LHCN-M2 (cell line): ENCODE data around the gene ZFHX3. TPM values are rescaled to one million over a fixed set of nuclear protein-coding genes. Genes with fewer than 3 reads are reported as not detected.
A peak's percentile ranks its signal among the peaks of the same experiment; 100 is the strongest.

Experiments
- DNase-seq: peaks from one replicate; pipeline ENCODE4 v3.0.0-alpha.2; 2012; ENCODE audit warnings: low read depth
- total RNA-seq: library from RNA; depleted of rRNA; stranded (reverse); fragments of >200 nt; gene quantifications from 2 replicates; pipeline ENCODE4 v1.2.3, GENCODE V29; 2014

The ZFHX3 gene
- total RNA-seq, 1 experiment from 2014 or later, result 5.1 TPM

- no peak for DNase-seq
Observed at GRCh38 chr16:72974142-72974769, 73.7 kb downstream of the ZFHX3 start.

GRCh38 chr16:72972878-72973571 is 74.9 kb downstream of the ZFHX3 start:
- DNase-seq, result no peak

GRCh38 chr16:72971370-72971769 is 76.6 kb downstream of the ZFHX3 start:
- DNase-seq, result no peak

GRCh38 chr16:72970656-72971055 is 77.3 kb downstream of the ZFHX3 start:
- DNase-seq, result no peak

GRCh38 chr16:72969812-72970211 is 78.1 kb downstream of the ZFHX3 start:
- no peak for DNase-seq

DNA sequence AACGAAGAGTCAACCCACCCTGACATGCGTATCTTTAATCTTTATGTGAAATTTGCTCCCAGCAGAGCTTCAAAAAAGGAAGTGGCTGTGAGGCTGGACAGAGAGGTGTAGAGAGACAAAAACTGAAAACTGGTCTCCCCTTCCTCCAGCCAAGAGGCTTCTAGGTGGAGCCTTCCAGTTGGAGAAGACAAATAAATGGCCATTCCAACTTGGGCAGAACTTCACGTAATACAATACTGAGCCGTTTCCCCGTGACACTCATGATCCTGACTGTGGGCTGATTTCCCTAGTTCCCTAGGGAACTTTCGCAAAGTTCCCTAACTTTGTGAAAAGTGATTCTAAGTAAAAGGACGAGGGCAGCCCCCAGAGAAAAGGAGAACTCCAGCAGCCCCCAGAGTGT is 78.8 kb downstream of the ZFHX3 start:
- no peak for DNase-seq

DNA sequence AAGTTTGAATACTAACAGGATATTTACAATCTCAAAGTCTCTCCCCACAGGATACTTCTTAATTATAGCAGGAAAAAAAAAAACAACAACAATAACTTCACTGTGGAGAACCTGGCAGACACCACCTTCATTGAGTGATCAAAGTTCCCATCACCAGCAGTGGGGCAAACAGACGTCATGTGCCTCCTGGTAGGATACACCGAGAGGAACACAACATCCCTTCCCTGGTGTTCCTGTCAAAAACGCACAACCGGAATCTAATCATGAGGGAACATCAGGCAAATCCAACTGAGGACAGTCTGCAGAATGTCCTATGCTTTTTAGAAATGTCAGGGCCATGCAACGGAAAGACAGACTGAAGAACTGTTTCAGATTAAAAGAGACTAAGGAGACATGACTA is 80.0 kb downstream of the ZFHX3 start:
- no peak for DNase-seq

DNA sequence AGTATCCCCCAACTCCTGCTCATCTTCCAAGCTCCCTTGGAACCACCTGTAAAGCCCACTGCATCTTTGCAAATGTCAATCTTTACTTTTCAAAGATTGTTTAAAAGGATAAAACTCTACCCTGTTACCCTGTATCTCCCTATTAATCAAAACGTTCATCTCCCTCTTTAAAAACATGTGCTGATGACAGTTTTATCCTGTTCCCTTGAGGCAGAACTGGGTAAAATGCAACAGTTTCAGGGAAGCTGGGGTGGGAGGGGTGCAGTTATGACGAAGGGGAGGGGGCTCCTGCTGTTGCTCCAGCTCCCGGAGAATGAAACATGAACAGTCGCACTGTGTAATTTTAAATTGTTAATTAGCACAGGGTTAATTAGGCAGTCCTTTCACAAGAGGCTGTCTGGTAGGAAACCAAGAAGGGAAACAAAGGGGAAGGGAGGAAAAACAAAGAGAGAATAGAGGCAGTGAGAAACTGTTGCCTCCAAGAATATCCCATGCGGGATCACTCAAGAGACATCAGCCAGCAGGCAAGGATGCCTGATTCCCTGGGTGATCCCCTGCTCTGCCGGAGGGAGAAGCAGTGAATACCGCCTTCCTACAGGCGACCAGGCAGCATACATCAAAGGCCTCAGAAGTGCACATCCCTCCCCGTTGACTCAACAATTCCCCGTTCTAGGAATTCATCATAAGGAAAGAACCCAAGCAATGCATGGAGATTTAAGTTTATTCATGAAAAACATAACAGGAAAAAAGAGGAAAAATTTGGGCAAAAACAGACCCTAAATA is 84.2 kb downstream of the ZFHX3 start:
- no peak for DNase-seq

DNA sequence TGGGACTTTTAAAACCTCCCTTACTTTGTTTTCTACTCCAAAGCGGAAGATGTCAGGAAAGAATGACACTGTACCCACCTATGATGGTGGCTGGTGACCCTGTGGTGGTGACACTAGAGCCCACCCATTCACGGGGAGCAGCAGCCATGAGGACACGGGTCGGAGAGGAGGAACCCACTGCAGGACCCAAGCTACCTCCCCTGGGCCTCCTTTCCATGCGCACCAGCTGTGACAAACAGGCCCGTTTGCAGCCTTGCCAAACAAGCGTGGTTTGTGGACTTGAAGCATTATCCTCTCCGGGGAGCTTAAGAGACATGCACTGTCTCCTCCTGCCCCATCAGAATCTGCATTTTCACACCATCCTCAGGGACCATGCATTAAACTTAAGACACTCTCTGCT is 85.6 kb downstream of the ZFHX3 start:
- DNase-seq, result no peak

DNA sequence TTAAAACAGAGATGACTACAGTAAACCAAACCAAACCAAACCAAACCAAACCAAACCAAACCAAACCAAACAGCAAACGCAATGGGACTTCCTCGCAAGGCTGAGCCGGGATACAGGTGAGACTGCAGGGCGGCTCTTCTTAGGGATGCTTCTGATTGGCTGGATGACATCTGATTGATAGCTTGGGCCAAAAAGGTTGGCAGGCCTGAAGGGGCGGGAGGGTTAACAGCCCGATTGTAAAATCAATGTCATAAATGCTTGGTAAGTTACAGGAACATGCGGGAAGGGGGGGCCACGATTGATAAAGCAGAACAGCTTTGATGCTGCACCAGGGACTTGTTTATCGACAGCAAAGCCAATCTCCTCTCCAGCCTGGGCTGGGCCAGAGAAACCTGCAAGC is 86.1 kb downstream of the ZFHX3 start:
- no peak for DNase-seq

DNA sequence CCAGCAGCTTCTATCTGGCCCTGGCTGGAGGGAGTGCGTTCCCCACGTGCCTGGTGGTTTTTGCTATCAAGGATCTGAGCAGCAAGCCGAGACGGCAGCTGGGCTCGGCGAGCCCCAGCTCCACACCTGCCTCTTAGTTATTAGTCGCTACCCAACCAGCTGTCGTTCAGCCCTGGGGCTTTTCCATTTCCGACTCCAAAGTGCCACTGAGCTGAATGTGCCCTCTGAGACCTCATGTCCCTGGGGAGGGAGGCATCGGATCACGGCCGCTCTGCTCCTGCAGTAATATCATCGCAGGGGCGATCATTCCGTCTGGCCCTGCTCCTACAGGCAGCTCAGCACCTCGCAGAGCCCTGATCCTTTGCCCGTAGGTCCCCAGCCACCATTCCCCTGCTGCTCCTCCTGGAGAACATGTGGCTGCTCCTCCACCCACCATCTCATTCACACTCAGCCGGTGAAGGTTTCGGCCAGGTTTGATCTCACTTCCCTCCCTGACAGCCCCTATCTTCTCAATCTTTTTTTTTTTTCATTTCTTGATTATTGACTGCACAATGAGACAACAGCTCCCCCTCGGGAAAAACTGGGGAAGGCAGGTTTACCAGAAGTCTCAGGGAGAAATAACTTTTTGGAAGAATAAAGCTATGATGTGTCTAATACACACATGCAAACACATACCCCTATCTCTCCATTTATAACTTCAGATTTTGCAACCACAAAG is 86.7 kb downstream of the ZFHX3 start:
- DNase-seq, result peak; percentile 85

- no peak for DNase-seq
Observed at GRCh38 chr16:72960101-72960500, 87.8 kb downstream of the ZFHX3 start.

GRCh38 chr16:72959301-72959996 is 88.5 kb downstream of the ZFHX3 start:
- no peak for DNase-seq

GRCh38 chr16:72958522-72959076 is 89.3 kb downstream of the ZFHX3 start:
- DNase-seq, result no peak

- DNase-seq, result no peak
Observed at GRCh38 chr16:72957303-72958277, 90.3 kb downstream of the ZFHX3 start.

- no peak for DNase-seq
Observed at GRCh38 chr16:72956124-72957064, 91.5 kb downstream of the ZFHX3 start.

- peak; percentile 84 for DNase-seq
Observed at GRCh38 chr16:72952811-72953271, 95.1 kb downstream of the ZFHX3 start.

DNA sequence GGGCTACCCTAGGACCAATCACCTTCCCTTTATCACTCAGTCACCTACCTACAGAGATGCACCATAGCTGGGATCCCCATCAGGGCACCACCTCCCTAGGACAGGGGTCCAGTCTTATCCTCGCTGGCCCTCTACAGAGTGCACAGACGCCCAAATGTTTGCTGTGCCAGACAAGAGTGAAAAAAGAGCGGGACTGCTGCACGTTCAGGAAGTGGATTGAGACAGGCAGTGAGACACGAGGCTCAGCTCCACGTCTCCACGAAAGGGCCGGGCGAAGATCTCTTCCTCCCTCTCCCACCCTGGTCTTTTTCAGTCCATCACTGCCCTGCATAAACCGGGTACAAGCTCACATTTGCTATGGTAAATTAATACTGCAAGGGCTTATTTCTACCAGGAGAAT is 95.5 kb downstream of the ZFHX3 start:
- DNase-seq, result no peak

DNA sequence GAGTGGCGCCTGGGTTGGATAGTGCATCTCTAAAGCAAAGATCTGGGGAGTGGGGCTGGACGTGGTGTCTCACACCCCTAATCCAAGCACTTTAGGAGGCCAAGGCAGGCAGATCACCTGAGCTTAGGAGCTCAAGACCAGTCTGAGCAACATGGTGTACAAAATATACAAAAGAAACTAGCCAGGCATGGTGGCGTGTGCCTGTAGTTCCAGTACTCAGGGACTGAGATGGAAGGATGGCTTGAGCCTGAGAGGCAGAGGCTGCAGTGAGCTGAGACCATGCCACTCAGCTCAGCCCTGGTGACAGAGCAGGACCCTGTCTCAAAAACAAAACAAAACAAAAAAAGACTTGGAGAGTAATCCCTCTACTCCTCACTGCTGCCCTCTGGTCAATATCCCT is 96.0 kb downstream of the ZFHX3 start:
- no peak for DNase-seq
